ENCODE data around the gene LAMTOR5.
A peak's percentile ranks its signal among the peaks of the same experiment; 100 is the strongest.
"Not testable (repeated sequence)": the region's sequence is repeated elsewhere in the genome, so short reads cannot be mapped to it uniquely, and the experiment has no call there.

The LAMTOR5 gene

GRCh38 chr1:110411173-110411735 is 3.8 kb upstream of the LAMTOR5 start:
- no peak for TF ChIP-seq CTCF (conservative IDR thresholded peaks at IDR 0.05)
- peak overlapping the region; percentile 28; the same call in 1 of the 2 replicates for H3K27ac ChIP-seq

- H3K27ac ChIP-seq = no peak overlapping the region
- TF ChIP-seq CTCF (conservative IDR thresholded peaks at IDR 0.05) = no peak
These were observed 1.8 kb upstream of the LAMTOR5 start for GRCh38 chr1:110409316-110409715.

GRCh38 chr1:110408488-110408887 is 994 bp upstream of the LAMTOR5 start:
- no peak for TF ChIP-seq CTCF (conservative IDR thresholded peaks at IDR 0.05)
- H3K27ac ChIP-seq = peak overlapping the region; percentile 89; the same call in 1 of the 2 replicates

GRCh38 chr1:110406407-110406806 is 1.1 kb downstream of the LAMTOR5 start:
- peak overlapping the region; percentile 89 for H3K27ac ChIP-seq

GRCh38 chr1:110404401-110404800 is 3.1 kb downstream of the LAMTOR5 start:
- no peak overlapping the region for H3K27ac ChIP-seq
- TF ChIP-seq CTCF (conservative IDR thresholded peaks at IDR 0.05) = no peak

GRCh38 chr1:110403805-110404204 is 3.7 kb downstream of the LAMTOR5 start:
- no peak overlapping the region for H3K27ac ChIP-seq
- no peak for TF ChIP-seq CTCF (conservative IDR thresholded peaks at IDR 0.05)

- not testable (repeated sequence) for H3K27ac ChIP-seq
These were observed 11.1 kb downstream of the LAMTOR5 start for GRCh38 chr1:110396259-110396958.

- TF ChIP-seq CTCF (conservative IDR thresholded peaks at IDR 0.05) = no peak
- no peak overlapping the region for H3K27ac ChIP-seq
These were observed 13.0 kb downstream of the LAMTOR5 start for GRCh38 chr1:110394493-110394820.

Measured in VCaP (cell line).